Transverse colon (tissue), 4 donors: Measurements from ENCODE around the gene PPP3CB.

Source experiments
- CTCF ChIP-seq, 5 experiments: fragments of 200-600 bp in 3 of 5; fragments of 450-650 bp in 2 of 5; sonication (generic) in 3 of 5; IDR thresholded peaks; 1 replicate in 2 of 5; 2 replicates in 3 of 5; pipeline ENCODE4 v1.5.1; 2016 to 2017; ENCODE audit warnings: antibody characterized with exemption in 5 of 5, inconsistent platforms in 3 of 5, mild to moderate bottlenecking in 2 of 5, moderate library complexity in 1 of 5
- EP300 ChIP-seq: sonication (generic); formaldehyde crosslinking; IDR thresholded peaks from one replicate; pipeline ENCODE4 v1.6.1; 2017; ENCODE audit warnings: antibody characterized with exemption, low read depth
- POLR2A ChIP-seq: fragments of 450-650 bp; IDR thresholded peaks from one replicate; pipeline ENCODE4 v1.6.1; 2016; ENCODE audit warnings: antibody characterized with exemption, mild to moderate bottlenecking, moderate library complexity
- POLR2AphosphoS5 ChIP-seq, 3 donors: sonication (generic); formaldehyde crosslinking; IDR thresholded peaks; one replicate each; pipeline ENCODE4 v1.6.1; 2016; ENCODE audit warnings: antibody characterized with exemption in 3 of 3

- TF ChIP-seq EP300 (no peak), CTCF (IDR thresholded peaks at IDR 0.05) (no peak), POLR2A (no peak), POLR2AphosphoS5 (IDR thresholded peaks at IDR 0.05) (no peak)
Observed at GRCh38 chr10:73512207-73512743, 16.5 kb upstream of the PPP3CB start.
